ENCODE results near the gene TEX28. TPM values are rescaled to one million over a fixed set of nuclear protein-coding genes. Genes with fewer than 3 reads are reported as not detected.
"Not testable (repeated sequence)": the region's sequence is repeated elsewhere in the genome, so short reads cannot be mapped to it uniquely, and the experiment has no call there.

Gene TEX28
- polyA plus RNA-seq, 3 donors: not detected

- not testable (repeated sequence) for H3K27ac ChIP-seq (ENCODE audit: low read depth, low read length)
- WGBS, 3 donors: no CpG with 5 or more reads among the region's 3 CpGs
Measured at GRCh38 chrX:154269245-154269644, 25.7 kb downstream of the TEX28 start.

GRCh38 chrX:154263072-154263471, 31.9 kb downstream of the TEX28 start:
- H3K27ac ChIP-seq (ENCODE audit: low read depth, low read length): not testable (repeated sequence)
- WGBS, 3 donors: no CpG with 5 or more reads among the region's 6 CpGs

- WGBS, 3 donors: no CpG with 5 or more reads among the region's 10 CpGs
- H3K27ac ChIP-seq (ENCODE audit: low read depth, low read length): not testable (repeated sequence)
Measured at GRCh38 chrX:154258711-154259110, 36.2 kb downstream of the TEX28 start.

- not testable (repeated sequence) for H3K27ac ChIP-seq (ENCODE audit: low read depth, low read length)
- no CpG with 5 or more reads among the region's 17 CpGs for WGBS, 3 donors
Measured at GRCh38 chrX:154257282-154257681, 37.6 kb downstream of the TEX28 start, which contains the start of gene OPN1MW3. Gene OPN1MW3 (plus strand): TSS chrX:154257582. CDS start chrX:154257620, 38 bp downstream.

- WGBS, 3 donors: no CpG with 5 or more reads among the region's 10 CpGs
- not testable (repeated sequence) for H3K27ac ChIP-seq (ENCODE audit: low read depth, low read length)
Measured at GRCh38 chrX:154248076-154248475, 46.8 kb downstream of the TEX28 start.

GRCh38 chrX:154247377-154248045, 47.4 kb downstream of the TEX28 start:
- no CpG with 5 or more reads among the region's 17 CpGs for WGBS, 3 donors
- not testable (repeated sequence) for H3K27ac ChIP-seq (ENCODE audit: low read depth, low read length)

- 81 to 82% methylated on average over 6 of the region's 8 CpGs; no CpG with 5 or more reads in 1 of the 3 donors for WGBS, 3 donors
Measured at GRCh38 chrX:154239982-154240503, 54.9 kb downstream of the TEX28 start.

GRCh38 chrX:154238939-154239559, 55.9 kb downstream of the TEX28 start:
- H3K27ac ChIP-seq (ENCODE audit: low read depth, low read length): not testable (repeated sequence)
- WGBS, 3 donors: 69 to 82% methylated on average over 6 to 8 of the region's 11 CpGs; no CpG with 5 or more reads in 1 of the 3 donors

More at GRCh38 chrX:154239982-154240503, 54.9 kb downstream of the TEX28 start:
- H3K27ac ChIP-seq (ENCODE audit: low read depth, low read length): not testable (repeated sequence)

- H3K27ac ChIP-seq (ENCODE audit: low read depth, low read length): not testable (repeated sequence)
- no CpG with 5 or more reads among the region's 16 CpGs for WGBS, 3 donors
Measured at GRCh38 chrX:154233620-154234019, 61.3 kb downstream of the TEX28 start.

- no CpG with 5 or more reads among the region's 3 CpGs for WGBS, 3 donors
- not testable (repeated sequence) for H3K27ac ChIP-seq (ENCODE audit: low read depth, low read length)
Measured at GRCh38 chrX:154231443-154231842, 63.5 kb downstream of the TEX28 start.

GRCh38 chrX:154226706-154227105, 68.2 kb downstream of the TEX28 start:
- WGBS, 3 donors: no CpG with 5 or more reads among the region's 9 CpGs
- H3K27ac ChIP-seq (ENCODE audit: low read depth, low read length): not testable (repeated sequence)

- WGBS, 3 donors: no CpG with 5 or more reads among the region's 6 CpGs
- H3K27ac ChIP-seq (ENCODE audit: low read depth, low read length): not testable (repeated sequence)
Measured at GRCh38 chrX:154225292-154225691, 69.6 kb downstream of the TEX28 start.

Other genes with a start within 250 kb of the TEX28 start
- gene MECP2, start 197.4 kb downstream of the TEX28 start, polyA plus RNA-seq: 10 to 100 TPM in 2 of 3 donors, 1 to 10 TPM in 1; 7.6 to 15.5 (median 13.3) TPM
- gene OPN1LW, start 150.9 kb downstream of the TEX28 start, polyA plus RNA-seq: not detected
- not detected for gene OPN1MW, start 112.5 kb downstream of the TEX28 start, polyA plus RNA-seq
- gene OPN1MW2, start 75.4 kb downstream of the TEX28 start, polyA plus RNA-seq: not detected
- gene OPN1MW3, start 37.5 kb downstream of the TEX28 start, polyA plus RNA-seq: not detected
- under 1 TPM; 0.05 to 0.40 (median 0.11) TPM for gene TKTL1, start 671 bp upstream of the TEX28 start, polyA plus RNA-seq
- 100 to 1,000 TPM; 118 to 552 (median 446) TPM for gene FLNA, start 79.5 kb upstream of the TEX28 start, polyA plus RNA-seq
- gene EMD, start 84.2 kb upstream of the TEX28 start, polyA plus RNA-seq: 100 to 1,000 TPM in 1 of 3 donors, 10 to 100 TPM in 2; 66.4 to 115 (median 90.5) TPM
- 1,000 to 10,000 TPM; 6,483 to 8,176 (median 7,781) TPM for gene RPL10, start 103.3 kb upstream of the TEX28 start, polyA plus RNA-seq
- 10 to 100 TPM in 2 of 3 donors, 1 to 10 TPM in 1; 7.5 to 26.6 (median 18.6) TPM for gene DNASE1L1, start 114.1 kb upstream of the TEX28 start, polyA plus RNA-seq
- 10 to 100 TPM; 22.4 to 45.8 (median 35.2) TPM for gene TAFAZZIN, start 116.4 kb upstream of the TEX28 start, polyA plus RNA-seq
- 10 to 100 TPM; 30.9 to 68.7 (median 45.9) TPM for gene ATP6AP1, start 133.6 kb upstream of the TEX28 start, polyA plus RNA-seq
- 10 to 100 TPM; 50.7 to 95.3 (median 94.8) TPM for gene GDI1, start 142.0 kb upstream of the TEX28 start, polyA plus RNA-seq
- gene FAM50A, start 149.0 kb upstream of the TEX28 start, polyA plus RNA-seq: 100 to 1,000 TPM in 2 of 3 donors, 10 to 100 TPM in 1; 52.0 to 111 (median 106) TPM
- gene PLXNA3, start 163.2 kb upstream of the TEX28 start, polyA plus RNA-seq: 10 to 100 TPM in 1 of 3 donors, 1 to 10 TPM in 2; 6.3 to 11.6 (median 9.7) TPM
- 10 to 100 TPM; 20.6 to 30.0 (median 23.1) TPM for gene LAGE3, start 184.2 kb upstream of the TEX28 start, polyA plus RNA-seq
- 10 to 100 TPM; 20.6 to 35.4 (median 24.3) TPM for gene UBL4A, start 191.5 kb upstream of the TEX28 start, polyA plus RNA-seq
- 10 to 100 TPM; 19.4 to 26.7 (median 25.0) TPM for gene SLC10A3, start 195.5 kb upstream of the TEX28 start, polyA plus RNA-seq
- 10 to 100 TPM; 48.9 to 61.5 (median 49.3) TPM for gene FAM3A, start 221.1 kb upstream of the TEX28 start, polyA plus RNA-seq